Activated CD4-positive, alpha-beta T cell treated with anti-CD3 and anti-CD28 coated beads, Interleukin-2, amount 50 U/mL, for 24 hours (primary cell): ENCODE measurements around the gene TERT.
"Not testable (repeated sequence)": the region's sequence is repeated elsewhere in the genome, so short reads cannot be mapped to it uniquely, and the experiment has no call there.

Experiments used
- DNase-seq, 2 donors: peaks; one replicate each; pipeline ENCODE4 v3.0.0-alpha.2; 2020; ENCODE audit warnings: low read depth in 1 of 2, low spot score in 1 of 2

The TERT gene

GRCh38 chr5:1280177-1281037, 14.5 kb downstream of the TERT start:
- DNase-seq = no peak

- DNase-seq = no peak
These were observed 15.3 kb downstream of the TERT start for GRCh38 chr5:1279443-1280151.

- DNase-seq = no peak
These were observed 16.0 kb downstream of the TERT start for GRCh38 chr5:1278656-1279442.

DNA sequence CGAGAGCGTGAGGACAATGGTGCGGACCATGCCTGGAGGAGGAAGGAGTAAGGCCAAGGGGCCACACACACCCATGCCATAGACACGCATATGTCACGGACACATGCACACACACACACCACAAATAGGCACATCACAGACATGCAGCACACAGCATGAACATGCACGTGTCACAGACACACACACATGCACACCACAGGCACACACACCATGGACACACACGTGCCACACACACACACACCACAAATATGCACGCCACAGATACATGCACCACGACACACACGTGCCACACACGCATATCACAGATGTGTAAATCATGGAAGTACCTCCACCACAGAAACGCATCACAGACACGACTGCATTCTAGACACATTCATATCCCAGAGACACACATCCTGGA, 16.7 kb downstream of the TERT start:
- DNase-seq = no peak

- no peak for DNase-seq
These were observed 17.1 kb downstream of the TERT start for GRCh38 chr5:1277781-1278180.

DNA sequence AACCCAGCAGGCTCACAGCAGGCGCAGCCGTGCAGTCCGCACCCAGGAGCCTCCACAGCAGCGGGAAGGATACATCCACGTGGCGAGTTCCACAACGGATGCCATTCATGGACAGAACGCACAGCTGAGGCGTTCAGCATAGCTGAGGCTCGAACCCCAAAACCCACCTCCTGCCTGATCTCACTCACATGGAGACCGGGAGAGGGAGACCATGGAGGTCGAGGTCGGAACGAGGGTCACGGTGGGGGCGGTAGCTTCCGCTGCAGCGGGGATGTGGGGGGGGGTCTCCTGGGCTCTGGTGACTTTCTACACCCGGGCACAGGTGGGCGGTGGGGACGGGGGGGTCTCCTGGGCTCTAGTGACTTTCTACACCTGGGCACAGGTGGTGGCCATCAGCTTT, 17.5 kb downstream of the TERT start:
- DNase-seq = no peak

GRCh38 chr5:1276930-1277329, 17.9 kb downstream of the TERT start:
- no peak for DNase-seq

- DNase-seq = not testable (repeated sequence)
These were observed 19.2 kb downstream of the TERT start for GRCh38 chr5:1275397-1276391.

- DNase-seq = no peak
These were observed 20.4 kb downstream of the TERT start for GRCh38 chr5:1274471-1274870.

- no peak for DNase-seq
These were observed 21.1 kb downstream of the TERT start for GRCh38 chr5:1273745-1274144.

DNA sequence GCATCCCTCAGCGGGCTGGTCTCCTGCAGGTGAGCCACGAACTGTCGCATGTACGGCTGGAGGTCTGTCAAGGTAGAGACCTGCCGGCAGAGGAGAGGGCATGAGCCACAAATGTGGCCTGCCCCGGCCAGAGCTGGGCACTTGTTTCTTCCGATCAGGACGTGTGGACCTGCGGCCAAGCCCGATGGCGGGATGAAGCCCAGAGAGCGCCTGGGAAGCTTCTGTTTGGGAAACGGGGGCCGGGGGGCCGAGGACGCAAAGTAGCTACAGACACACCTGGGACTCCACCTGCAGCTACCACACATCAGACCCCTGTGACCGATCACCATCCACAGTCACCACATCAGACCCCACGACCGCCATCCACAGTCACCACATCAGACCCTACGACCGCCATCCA, 22.7 kb downstream of the TERT start:
- no peak for DNase-seq

GRCh38 chr5:1270933-1271914, 23.6 kb downstream of the TERT start:
- DNase-seq = no peak

DNA sequence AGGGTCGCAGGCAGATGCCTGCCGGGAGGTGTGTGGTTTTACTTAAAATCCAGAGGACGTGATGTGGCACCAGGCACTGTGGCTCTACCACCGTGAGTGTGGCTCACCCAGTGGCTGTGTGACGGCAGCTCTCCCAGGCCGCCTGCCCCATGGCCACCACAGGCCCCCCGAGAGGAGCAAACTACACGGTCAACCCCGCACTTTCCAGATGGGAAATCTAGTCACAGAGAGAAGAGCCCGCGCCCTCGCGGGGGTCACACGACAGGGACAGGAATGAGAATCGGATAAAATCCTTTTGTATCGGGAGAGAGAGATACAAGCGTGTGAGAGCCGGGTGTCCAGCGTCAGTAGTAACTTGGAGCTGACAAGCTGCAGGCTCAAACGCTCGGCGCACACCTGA, 24.4 kb downstream of the TERT start:
- DNase-seq = no peak

- no peak for DNase-seq
These were observed 26.2 kb downstream of the TERT start for GRCh38 chr5:1268666-1269065.

- no peak for DNase-seq
These were observed 26.8 kb downstream of the TERT start for GRCh38 chr5:1268056-1268455.

DNA sequence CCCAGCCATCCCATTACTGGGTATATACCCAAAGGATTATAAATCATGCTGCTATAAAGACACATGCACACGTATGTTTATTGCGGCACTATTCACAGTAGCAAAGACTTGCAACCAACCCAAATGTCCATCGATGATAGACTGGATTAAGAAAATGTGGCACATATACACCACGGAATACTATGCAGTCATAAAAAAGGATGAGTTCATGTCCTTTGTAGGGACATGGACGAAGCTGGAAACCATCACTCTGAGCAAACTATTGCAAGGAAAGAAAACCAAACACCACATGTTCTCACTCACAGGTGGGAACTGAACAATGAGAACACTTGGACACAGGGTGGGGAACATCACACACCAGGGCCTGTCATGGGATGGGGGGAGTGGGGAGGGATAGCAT, 27.4 kb downstream of the TERT start:
- DNase-seq = not testable (repeated sequence)

- no peak for DNase-seq
These were observed 28.1 kb downstream of the TERT start for GRCh38 chr5:1266791-1267190.

DNA sequence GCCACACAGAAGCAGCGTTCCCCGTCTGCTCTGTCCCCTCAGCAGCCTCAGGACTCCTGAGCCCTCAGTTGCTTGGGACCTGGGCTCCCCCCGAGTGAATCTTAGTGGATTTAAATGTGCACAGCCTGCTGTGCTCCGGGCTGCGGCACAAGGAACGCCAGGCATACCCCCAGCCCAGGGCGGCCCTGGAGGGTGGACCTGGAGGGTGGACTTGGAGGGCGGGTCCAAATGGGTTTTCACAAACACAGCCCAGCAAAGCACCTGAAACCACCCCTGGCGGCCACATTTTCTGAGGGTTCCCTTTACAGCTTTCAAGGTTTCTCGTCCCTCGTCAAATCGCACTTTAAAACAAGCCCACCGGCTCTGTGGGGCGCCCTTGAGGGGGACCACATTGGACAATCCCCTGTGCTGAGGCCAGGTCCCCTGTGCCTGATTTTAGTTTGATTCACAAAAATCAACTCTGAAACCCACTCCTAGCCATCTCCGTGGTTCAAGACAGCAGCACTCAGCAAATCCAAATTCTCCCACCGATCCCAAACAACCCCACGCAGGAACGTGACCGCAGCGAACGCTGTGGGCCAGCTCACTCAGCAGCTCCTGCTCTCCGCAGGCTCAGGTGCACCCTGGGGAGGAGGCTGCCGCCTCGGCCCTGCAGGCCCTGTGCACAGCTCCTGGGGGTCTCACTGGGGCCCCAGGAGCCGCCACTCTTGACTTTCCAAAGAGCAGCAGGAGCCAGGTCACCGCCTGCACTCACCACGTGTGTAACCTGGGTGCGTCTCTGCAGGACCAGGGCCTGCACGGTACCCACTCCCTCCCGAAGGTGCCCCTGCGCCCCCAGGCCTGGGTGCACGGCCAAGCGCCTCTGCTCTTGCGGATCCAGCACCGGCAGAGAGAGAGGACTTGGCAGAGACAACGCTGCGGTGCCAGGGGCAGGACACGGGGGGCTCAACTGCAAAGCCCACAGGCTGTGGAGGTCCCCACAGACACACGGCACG, 29.1 kb downstream of the TERT start:
- no peak for DNase-seq
